SK-N-SH (cell line): ENCODE results near the gene DOHH. TPM values are rescaled to one million over a fixed set of nuclear protein-coding genes. Genes with fewer than 3 reads are reported as not detected.

Source experiments
- CTCF ChIA-PET: fragments of 300-600, 350-600 bp; formaldehyde crosslinking; extraction: SDS; loops from one replicate; lab custom pipeline; 2021; lab: Yijun Ruan, JAX
- POLR2A ChIA-PET: fragments of 350-600 bp; sonication (Branson Sonifier 250); formaldehyde crosslinking; extraction: SDS; loops from one replicate; lab custom pipeline; 2020; ENCODE audit warnings: antibody characterized with exemption, inconsistent platforms; lab: Yijun Ruan, JAX
- DNase-seq: peaks from one replicate; pipeline ENCODE4 v3.0.0; 2012
- H2AFZ ChIP-seq: fragments of 200-600 bp; sonication (generic); 2 replicates; pipeline ENCODE4 v1.8.1; 2016; ENCODE audit warnings: antibody characterized with exemption, mild to moderate bottlenecking, low read depth
- H3F3A ChIP-seq: fragments of 200-600 bp; sonication (generic); replicated peaks from 2 replicates; pipeline ENCODE3; 2016; ENCODE audit warnings: antibody characterized with exemption, mild to moderate bottlenecking; ENCODE audit not compliant: insufficient read depth
- H3K27ac ChIP-seq, 2 experiments: fragments of 200-500 bp in 1 of 2; fragments of 200-600 bp in 1 of 2; sonication (Bioruptor generic) in 1 of 2; sonication (generic), shearing (Covaris generic) in 1 of 2; 2 replicates each; pipeline versions ENCODE4 v1.5.1 to v1.6.1; 2014 to 2016; ENCODE audit warnings: low read depth in 2 of 2, inconsistent platforms in 1 of 2, low read length in 1 of 2, mild to moderate bottlenecking in 1 of 2, mixed read lengths in 1 of 2
- H3K27me3 ChIP-seq: fragments of 200-600 bp; sonication (generic), shearing (Covaris generic); 2 replicates; pipeline ENCODE4 v1.6.1; 2016; ENCODE audit warnings: mixed run types; ENCODE audit not compliant: insufficient read depth
- H3K36me3 ChIP-seq, 2 experiments: fragments of 200-500 bp in 1 of 2; fragments of 200-600 bp in 1 of 2; sonication (Bioruptor generic) in 1 of 2; sonication (generic) in 1 of 2; replicated peaks in 1 of 2; 2 replicates each; pipeline versions ENCODE3 to v1.5.1; 2014 to 2016; ENCODE audit warnings: low read length in 1 of 2, mild to moderate bottlenecking in 1 of 2; ENCODE audit not compliant: insufficient read depth in 2 of 2, control insufficient read depth in 1 of 2
- H3K4me1 ChIP-seq, 2 experiments: fragments of 200-500 bp in 1 of 2; fragments of 200-600 bp in 1 of 2; sonication (Bioruptor generic) in 1 of 2; sonication (generic), shearing (Covaris generic) in 1 of 2; 2 replicates each; pipeline versions ENCODE4 v1.5.1 to v1.6.1; 2014 to 2016; ENCODE audit warnings: low read depth in 1 of 2, low read length in 1 of 2, mixed run types in 1 of 2; ENCODE audit not compliant: insufficient read depth in 2 of 2, control insufficient read depth in 1 of 2
- H3K4me2 ChIP-seq: fragments of 200-600 bp; sonication (generic), shearing (Covaris generic); 2 replicates; pipeline ENCODE4 v1.6.1; 2017; ENCODE audit warnings: mixed run types
- H3K4me3 ChIP-seq, 2 experiments: fragments of 200-500 bp in 1 of 2; fragments of 200-600 bp in 1 of 2; sonication (Bioruptor generic) in 1 of 2; sonication (generic), shearing (Covaris generic) in 1 of 2; 2 replicates each; pipeline versions ENCODE4 v1.5.1 to v1.8.1; 2014 to 2016; ENCODE audit warnings: low read depth in 2 of 2, inconsistent platforms in 1 of 2, low read length in 1 of 2, mild to moderate bottlenecking in 1 of 2, mixed read lengths in 1 of 2, moderate library complexity in 1 of 2
- H3K79me2 ChIP-seq: fragments of 200-600 bp; sonication (generic); 2 replicates; pipeline ENCODE4 v1.8.1; 2017; ENCODE audit warnings: mild to moderate bottlenecking; ENCODE audit not compliant: insufficient read depth
- H3K9ac ChIP-seq: fragments of 200-600 bp; sonication (generic); 2 replicates; pipeline ENCODE4 v1.6.1; 2017; ENCODE audit warnings: mixed run types
- H3K9me2 ChIP-seq: fragments of 200-600 bp; sonication (generic); 2 replicates; pipeline ENCODE4 v1.6.1; 2017; ENCODE audit warnings: mixed run types
- H3K9me3 ChIP-seq: fragments of 200-600 bp; sonication (generic); 2 replicates; pipeline ENCODE4 v1.6.1; 2017; ENCODE audit warnings: mixed run types, mild to moderate bottlenecking, moderate library complexity
- H4K20me1 ChIP-seq: fragments of 200-600 bp; sonication (generic); 2 replicates; pipeline ENCODE4 v1.6.1; 2017; ENCODE audit warnings: mild to moderate bottlenecking, mixed run types; ENCODE audit not compliant: insufficient read depth
- CHD2 ChIP-seq: fragments of 150-350 bp; IDR thresholded peaks from 2 replicates; pipeline ENCODE4 v1.6.1; 2018; ENCODE audit warnings: low read length; ENCODE audit not compliant: partially characterized antibody
- CTCF ChIP-seq: fragments of 200-600 bp; sonication (generic); IDR thresholded peaks from 2 replicates; pipeline ENCODE4 v1.6.1; 2017; ENCODE audit warnings: antibody characterized with exemption, mild to moderate bottlenecking, moderate library complexity
- ELF1 ChIP-seq: IDR thresholded peaks from 2 replicates; pipeline ENCODE4 v1.4.0; 2012
- EP300 ChIP-seq, 2 experiments: IDR thresholded peaks; 2 replicates each; pipeline versions ENCODE4 v1.4.0 to v1.6.1; 2012; ENCODE audit warnings: borderline replicate concordance in 1 of 2, low read depth in 1 of 2, low read length in 1 of 2
- EZH2phosphoT487 ChIP-seq: fragments of 200-600 bp; sonication (generic); IDR thresholded peaks from 2 replicates; pipeline ENCODE4 v1.6.1; 2017; ENCODE audit warnings: low read depth, mixed run types, mild to moderate bottlenecking, antibody characterized with exemption, moderate library complexity, borderline replicate concordance
- FOXJ3 ChIP-seq: sonication (generic); formaldehyde crosslinking; IDR thresholded peaks from 2 replicates; pipeline ENCODE4 v1.5.1; 2020; ENCODE audit warnings: mild to moderate bottlenecking, missing genetic modification reagents
- FOXM1 ChIP-seq: IDR thresholded peaks from 2 replicates; pipeline ENCODE4 v1.4.0; 2012; ENCODE audit warnings: low read depth, mild to moderate bottlenecking
- JUND ChIP-seq: IDR thresholded peaks from 2 replicates; pipeline ENCODE4 v1.4.0; 2012
- MAX ChIP-seq: IDR thresholded peaks from 2 replicates; pipeline ENCODE4 v1.4.0; 2012; ENCODE audit warnings: low read depth
- MXI1 ChIP-seq: IDR thresholded peaks from 2 replicates; pipeline ENCODE4 v1.6.1; 2012; ENCODE audit warnings: mild to moderate bottlenecking, low read depth, low read length, improper control_type of control experiment
- NRF1 ChIP-seq: IDR thresholded peaks from 2 replicates; pipeline ENCODE4 v1.6.1; 2012; ENCODE audit warnings: low read depth, mild to moderate bottlenecking, low read length
- POLR2AphosphoS5 ChIP-seq: IDR thresholded peaks from 2 replicates; pipeline ENCODE4 v1.6.1; 2012; ENCODE audit warnings: low read depth, low read length
- RFX5 ChIP-seq: IDR thresholded peaks from 2 replicates; pipeline ENCODE4 v1.6.1; 2012; ENCODE audit warnings: mild to moderate bottlenecking, improper control_type of control experiment, low read length
- RXRA ChIP-seq: IDR thresholded peaks from 2 replicates; pipeline ENCODE4 v1.4.0; 2012; ENCODE audit warnings: low read depth, mild to moderate bottlenecking, borderline replicate concordance
- USF2 ChIP-seq: fragments of 150-350 bp; IDR thresholded peaks from 2 replicates; pipeline ENCODE4 v1.6.1; 2017; ENCODE audit warnings: antibody characterized with exemption, low read length, low read depth, borderline replicate concordance
- YY1 ChIP-seq: IDR thresholded peaks from 2 replicates; pipeline ENCODE4 v1.4.0; 2012; ENCODE audit warnings: low read depth, mild to moderate bottlenecking
- ZBTB33 ChIP-seq: IDR thresholded peaks from 2 replicates; pipeline ENCODE4 v1.4.0; 2012; ENCODE audit warnings: low read depth, borderline replicate concordance
- WGBS: methylation state at CpG from one replicate; pipeline ENCODE4 v1.1.6; 2017; ENCODE audit warnings: low lambda C conversion rate; 5-methylcytosine and 5-hydroxymethylcytosine counted together
- polyA plus RNA-seq, 3 experiments: library from polyadenylated mRNA; depleted of rRNA; stranded (reverse); fragments of >200 nt; gene quantifications; 2 replicates each; pipeline ENCODE4 v1.2.3, GENCODE V29; 2012

The DOHH gene
- polyA plus RNA-seq, 1 of the 3 experiments (the other 2 are of a cell fraction) = 14.3 TPM

GRCh38 chr19:3513229-3514140 is 13.0 kb upstream of the DOHH start:
- TF ChIP-seq EP300 (IDR thresholded peaks at IDR 0.05; ENCODE audit: borderline replicate concordance in 1 of 2, low read depth in 1 of 2, low read length in 1 of 2) = no peak
- no peak for TF ChIP-seq RXRA
- TF ChIP-seq RFX5 = no peak
- TF ChIP-seq CTCF = no peak
- no peak for TF ChIP-seq CHD2
- TF ChIP-seq FOXJ3 = no peak
- no peak for TF ChIP-seq YY1
- no peak for TF ChIP-seq JUND
- no peak for TF ChIP-seq EZH2phosphoT487
- no peak for TF ChIP-seq ELF1
- TF ChIP-seq MXI1 = no peak
- no peak for TF ChIP-seq ZBTB33
- no peak for TF ChIP-seq MAX
- no peak for TF ChIP-seq USF2
- TF ChIP-seq FOXM1 = no peak
- TF ChIP-seq NRF1 = no peak
- no peak for TF ChIP-seq POLR2AphosphoS5
- H3K27me3 ChIP-seq = no peaks in the 10 kb centered on the region
- H3F3A ChIP-seq = peaks cover 11% of the 10 kb centered on the region
- no peak overlapping the region for H3K9ac ChIP-seq
- H3K4me2 ChIP-seq = no peak overlapping the region
- no peak overlapping the region for H3K4me3 ChIP-seq
- H3K79me2 ChIP-seq = peaks cover 100% of the 10 kb centered on the region
- H3K9me2 ChIP-seq = no peaks in the 10 kb centered on the region
- H4K20me1 ChIP-seq = peaks cover 98% of the 10 kb centered on the region
- H3K27ac ChIP-seq = no peak overlapping the region
- peaks cover 7% of the 10 kb centered on the region in 2 experiments; a peak in 2 of 4 replicates for H3K4me1 ChIP-seq
- no peak for DNase-seq
- ChIA-PET POLR2A (no interaction called here), CTCF (interaction anchor here (0.6 to 0.9 kb wide), 3 partner anchors 9 to 31 kb away, joined by 3 read pairs; no protein-coding TSS in a partner anchor)
- WGBS = 92% methylated on average over 9 of the region's 23 CpGs
- H2AFZ ChIP-seq = no peak overlapping the region
- H3K36me3 ChIP-seq = peaks cover 0 to 7% of the 10 kb centered on the region in 2 experiments
- H3K9me3 ChIP-seq = no peaks in the 10 kb centered on the region
